Mononuclear cell (primary cell): ENCODE results near the gene DPP6. TPM values are rescaled to one million over a fixed set of nuclear protein-coding genes. Genes with fewer than 3 reads are reported as not detected.

Experiments
- H3K27me3 ChIP-seq: 2 replicates; pipeline ENCODE4 v1.6.0; 2011; ENCODE audit warnings: low read length, control low read depth; ENCODE audit not compliant: insufficient read depth
- H3K4me1 ChIP-seq: 2 replicates; pipeline ENCODE4 v1.5.1; 2011; ENCODE audit warnings: mild to moderate bottlenecking, low read length, control low read depth; ENCODE audit not compliant: insufficient read depth
- H3K4me3 ChIP-seq: 2 replicates; pipeline ENCODE4 v1.5.1; 2011; ENCODE audit warnings: mild to moderate bottlenecking, low read length, moderate library complexity
- H3K9me3 ChIP-seq: 2 replicates; pipeline ENCODE4 v1.5.1; 2011; ENCODE audit warnings: low read depth, mild to moderate bottlenecking, control low read depth, low read length
- total RNA-seq: library from RNA; depleted of rRNA; stranded (reverse); fragments of >200 nt; gene quantifications from one replicate; pipeline ENCODE4 v1.2.3, GENCODE V29; 2012

The DPP6 gene
- total RNA-seq, 1 donor: not detected

DNA sequence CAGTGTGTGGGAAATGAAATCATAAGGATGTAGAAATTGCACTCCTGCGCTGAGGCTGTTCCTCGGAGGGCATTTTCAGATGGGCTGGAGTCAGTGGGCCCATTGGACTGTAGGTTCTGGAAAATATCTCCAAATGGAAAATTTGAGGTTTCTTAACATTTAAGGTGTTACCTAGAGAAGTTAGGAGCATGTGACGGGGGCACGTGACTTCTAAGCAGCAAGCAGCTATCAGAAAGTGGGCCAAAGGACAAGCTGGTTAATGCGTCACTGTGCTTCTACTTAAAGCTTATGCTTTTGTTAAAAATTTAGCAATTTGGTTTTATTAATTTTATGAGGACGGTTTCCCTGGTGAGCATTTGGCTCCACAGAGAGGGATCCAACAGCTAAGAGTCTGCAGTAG is 298.7 kb downstream of the DPP6 start:
- Histone ChIP-seq H3K4me1 (no peaks in the 10 kb centered on the region), H3K27me3 (no peaks in the 10 kb centered on the region), H3K4me3 (no peak overlapping the region), H3K9me3 (no peaks in the 10 kb centered on the region)

DNA sequence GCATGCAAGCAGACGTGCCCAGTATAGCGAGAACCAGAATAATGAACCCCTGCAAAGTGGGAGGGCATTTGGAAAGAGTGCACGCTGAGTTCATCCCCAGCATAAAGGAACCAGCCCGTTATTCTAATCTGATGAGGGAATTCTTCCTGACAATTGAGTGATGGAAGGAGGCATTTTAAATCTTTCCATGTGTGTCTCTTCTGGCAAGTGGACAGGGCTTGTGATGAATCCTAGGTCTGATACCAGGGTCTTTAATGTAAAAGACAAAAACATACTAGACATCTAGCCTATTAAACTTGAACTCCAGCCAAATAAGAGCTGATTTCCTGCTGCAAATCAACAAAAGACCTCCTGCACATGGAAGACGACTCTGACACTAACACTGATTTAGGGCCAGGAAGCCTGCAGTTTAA is 301.2 kb downstream of the DPP6 start:
- H3K4me3 ChIP-seq: no peak overlapping the region
- no peaks in the 10 kb centered on the region for H3K4me1 ChIP-seq
- no peaks in the 10 kb centered on the region for H3K9me3 ChIP-seq
- no peaks in the 10 kb centered on the region for H3K27me3 ChIP-seq

DNA sequence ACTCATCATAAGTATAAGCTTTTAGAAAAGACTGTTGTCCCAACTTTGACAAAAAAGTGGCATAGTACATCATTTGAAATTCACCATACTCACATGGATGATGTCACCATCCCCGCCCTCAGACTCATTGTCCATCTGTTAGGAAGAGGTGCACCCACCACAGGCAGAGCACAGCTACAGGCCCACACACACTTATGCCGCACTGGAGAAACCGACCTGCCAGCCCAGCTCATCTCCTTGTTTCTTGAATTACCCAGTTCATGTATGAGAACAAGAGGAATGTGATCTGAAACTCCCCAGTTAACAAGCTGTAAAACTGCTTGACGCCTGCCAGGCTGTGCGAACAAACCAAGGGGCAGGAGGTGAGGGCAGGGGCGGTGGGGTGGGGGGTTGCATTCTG is 312.0 kb downstream of the DPP6 start:
- Histone ChIP-seq H3K4me1 (no peaks in the 10 kb centered on the region), H3K9me3 (no peaks in the 10 kb centered on the region), H3K27me3 (no peaks in the 10 kb centered on the region), H3K4me3 (no peak overlapping the region)

DNA sequence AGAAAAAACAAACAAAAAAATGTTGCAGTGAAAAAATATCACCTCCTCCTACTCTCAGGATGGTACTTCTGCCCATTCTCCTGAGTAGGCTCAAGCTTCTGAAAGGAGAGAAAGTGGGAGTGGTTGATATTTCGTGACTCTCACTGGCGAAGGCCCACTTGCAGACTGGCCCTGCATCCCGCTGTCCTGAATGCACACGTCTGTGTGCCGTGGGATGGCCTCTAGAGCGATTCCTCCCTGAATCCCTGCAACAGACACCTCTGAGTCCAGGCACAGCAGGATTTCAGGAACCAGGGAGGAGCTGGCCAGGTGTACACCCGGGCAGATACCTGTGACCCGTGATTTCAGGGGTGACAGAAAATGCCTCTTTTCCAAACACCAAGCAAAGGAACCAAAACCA is 319.2 kb downstream of the DPP6 start:
- H3K9me3 ChIP-seq: no peaks in the 10 kb centered on the region
- no peaks in the 10 kb centered on the region for H3K27me3 ChIP-seq
- no peak overlapping the region for H3K4me3 ChIP-seq
- no peaks in the 10 kb centered on the region for H3K4me1 ChIP-seq

DNA sequence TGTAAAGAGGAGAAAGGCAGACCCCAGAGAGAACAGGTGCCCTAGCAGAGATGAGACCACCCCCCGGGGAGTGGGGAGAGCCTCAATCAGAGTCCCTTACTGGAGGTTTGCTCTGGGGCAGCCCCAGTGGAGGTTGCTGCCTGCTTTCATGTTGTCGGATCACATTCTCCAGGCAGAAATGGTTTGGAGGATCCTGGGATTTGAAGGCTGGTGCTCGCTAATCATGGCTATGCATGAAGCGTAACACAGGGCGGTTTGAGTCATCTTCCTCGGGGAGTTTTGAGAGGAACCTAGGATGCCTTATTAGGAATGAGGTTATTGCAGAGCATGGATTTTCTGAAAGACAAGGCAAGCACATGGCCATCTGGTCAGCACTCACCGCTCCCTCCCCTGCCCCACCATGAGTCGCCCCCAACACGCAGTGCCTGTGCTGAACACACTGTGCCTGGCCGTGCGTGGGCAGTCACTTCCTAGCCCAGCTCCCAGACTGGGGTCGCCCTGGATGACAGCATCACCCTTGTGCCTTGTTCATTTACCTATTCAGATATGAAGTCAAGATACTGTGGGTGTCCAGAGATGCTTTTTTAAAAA is 319.9 kb downstream of the DPP6 start:
- H3K4me1 ChIP-seq: no peaks in the 10 kb centered on the region
- no peak overlapping the region for H3K4me3 ChIP-seq
- H3K9me3 ChIP-seq: no peaks in the 10 kb centered on the region

DNA sequence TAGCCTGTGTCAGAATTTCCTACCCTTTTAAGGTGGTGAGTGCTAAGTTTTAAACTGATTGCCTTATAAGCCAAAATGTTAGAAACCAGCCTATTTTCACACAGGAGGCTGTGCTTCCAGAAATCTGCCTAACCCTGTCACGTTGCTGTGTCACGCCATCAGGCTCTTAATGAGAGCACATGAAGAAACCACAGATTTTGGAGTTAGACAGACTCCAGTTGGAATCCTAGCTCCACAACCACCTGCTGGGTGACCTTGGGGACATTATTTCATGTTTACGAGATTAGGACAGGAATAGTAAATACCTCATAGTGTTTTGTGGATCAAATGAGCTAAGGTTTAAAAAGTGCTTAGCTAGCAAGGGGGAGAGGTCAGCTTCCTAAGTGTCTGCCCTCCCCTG is 321.8 kb downstream of the DPP6 start:
- Histone ChIP-seq H3K4me1 (no peaks in the 10 kb centered on the region), H3K27me3 (no peaks in the 10 kb centered on the region), H3K4me3 (no peak overlapping the region), H3K9me3 (no peaks in the 10 kb centered on the region)

More for the DNA sequence above, 319.9 kb downstream of the DPP6 start:
- H3K27me3 ChIP-seq: no peaks in the 10 kb centered on the region

DNA sequence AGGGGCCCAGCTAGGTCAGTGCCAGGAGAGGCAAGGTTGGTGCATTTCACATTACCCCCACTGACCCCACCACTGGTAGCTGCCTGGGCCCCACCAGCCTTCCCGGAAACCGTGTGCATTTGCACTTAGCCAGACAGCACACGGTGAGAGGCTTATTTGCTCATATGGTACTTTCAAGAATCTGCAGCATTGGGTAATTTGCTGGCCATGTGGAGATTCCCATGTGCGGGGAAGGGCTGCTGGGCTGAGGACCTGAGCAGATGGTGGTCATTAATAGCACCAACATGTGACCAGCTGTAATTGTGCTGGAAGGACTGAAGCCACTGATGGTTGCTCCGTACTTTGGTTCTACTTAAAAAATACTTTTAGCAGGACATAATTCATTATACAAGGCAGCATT is 323.8 kb downstream of the DPP6 start:
- Histone ChIP-seq H3K4me1 (no peaks in the 10 kb centered on the region), H3K4me3 (no peak overlapping the region), H3K27me3 (no peaks in the 10 kb centered on the region), H3K9me3 (no peaks in the 10 kb centered on the region)

DNA sequence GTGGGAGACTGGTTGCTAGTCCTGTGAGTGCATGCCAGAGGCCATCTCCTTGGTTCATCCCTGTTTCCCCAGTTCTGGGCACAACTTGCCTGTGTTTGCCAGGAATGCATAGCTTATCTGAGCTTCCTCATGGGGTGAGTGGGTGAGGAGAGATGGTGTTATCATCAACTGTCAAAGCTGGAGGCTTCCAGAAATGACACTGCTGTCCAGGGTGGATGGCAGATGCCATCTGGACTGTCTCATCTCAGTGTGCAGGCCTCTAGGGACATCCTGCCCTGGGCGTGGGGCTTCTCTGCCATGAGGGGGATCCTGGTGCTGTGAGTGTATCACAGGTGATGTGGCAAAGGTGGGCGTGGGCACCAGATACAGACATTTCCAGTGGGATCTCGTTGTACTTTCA is 328.6 kb downstream of the DPP6 start:
- H3K9me3 ChIP-seq: no peaks in the 10 kb centered on the region
- no peaks in the 10 kb centered on the region for H3K27me3 ChIP-seq
- H3K4me3 ChIP-seq: no peak overlapping the region
- H3K4me1 ChIP-seq: no peaks in the 10 kb centered on the region

DNA sequence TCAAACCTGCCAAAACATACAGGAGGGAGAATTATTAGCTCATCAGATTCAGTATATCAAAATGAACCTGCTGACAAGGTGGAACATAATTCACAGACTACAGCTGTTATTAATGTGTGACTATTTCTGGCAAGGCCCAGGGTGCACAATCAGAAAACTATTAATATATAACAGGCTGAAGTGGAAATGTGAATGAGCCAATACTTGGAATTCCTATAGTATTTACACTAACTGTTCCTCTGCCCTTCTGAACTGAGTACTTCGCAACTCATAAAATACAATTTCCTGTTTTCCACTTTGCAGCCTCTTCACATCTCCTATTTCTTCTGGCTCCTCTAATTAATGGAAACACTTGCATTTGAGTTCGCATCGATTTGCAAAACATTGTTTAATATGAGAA is 330.8 kb downstream of the DPP6 start:
- H3K4me1 ChIP-seq: no peaks in the 10 kb centered on the region

DNA sequence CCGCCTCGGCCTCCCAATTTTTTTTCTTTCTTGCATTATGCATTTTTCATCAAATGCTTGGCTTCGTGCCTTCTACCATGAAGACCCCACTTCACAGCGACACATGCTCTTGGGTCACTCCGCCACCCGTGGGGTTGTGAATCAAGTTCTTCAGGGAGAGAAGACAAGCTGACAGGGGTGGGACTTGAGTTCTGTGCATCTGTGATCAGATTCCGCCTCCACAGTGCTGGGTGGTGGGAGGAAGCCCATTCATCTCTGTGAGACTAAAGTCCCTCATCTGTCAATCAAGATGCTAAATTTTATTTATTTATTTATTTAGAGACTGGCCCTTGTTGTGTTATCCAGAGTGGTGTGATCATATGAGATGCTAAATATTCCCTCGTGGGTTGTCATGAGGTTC is 333.0 kb downstream of the DPP6 start:
- no peaks in the 10 kb centered on the region for H3K9me3 ChIP-seq
- no peaks in the 10 kb centered on the region for H3K27me3 ChIP-seq
- no peak overlapping the region for H3K4me3 ChIP-seq
- H3K4me1 ChIP-seq: no peaks in the 10 kb centered on the region

More for the DNA sequence above, 330.8 kb downstream of the DPP6 start:
- no peaks in the 10 kb centered on the region for H3K9me3 ChIP-seq
- no peaks in the 10 kb centered on the region for H3K27me3 ChIP-seq
- H3K4me3 ChIP-seq: no peak overlapping the region

DNA sequence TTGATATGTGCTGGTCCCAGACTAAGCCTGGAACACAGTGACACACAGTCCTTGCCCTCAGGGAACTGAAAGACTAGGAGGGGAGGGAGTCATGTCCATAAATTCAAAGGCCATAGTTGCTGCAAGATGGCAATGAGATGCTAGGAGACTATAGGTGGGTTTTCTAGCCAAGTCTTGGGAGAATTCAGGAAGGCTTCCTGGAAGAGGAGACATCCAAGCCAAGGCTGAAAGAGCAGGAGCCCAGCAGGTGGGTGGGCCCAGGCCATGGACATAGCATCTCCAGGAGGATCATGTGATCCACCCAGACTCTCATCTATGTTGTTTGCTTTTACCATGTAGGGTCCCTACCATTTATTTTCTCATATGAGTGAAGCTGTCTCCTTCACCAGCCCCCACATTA is 335.1 kb downstream of the DPP6 start:
- H3K27me3 ChIP-seq: no peaks in the 10 kb centered on the region
- no peaks in the 10 kb centered on the region for H3K4me1 ChIP-seq
- H3K9me3 ChIP-seq: no peaks in the 10 kb centered on the region
- H3K4me3 ChIP-seq: no peak overlapping the region

DNA sequence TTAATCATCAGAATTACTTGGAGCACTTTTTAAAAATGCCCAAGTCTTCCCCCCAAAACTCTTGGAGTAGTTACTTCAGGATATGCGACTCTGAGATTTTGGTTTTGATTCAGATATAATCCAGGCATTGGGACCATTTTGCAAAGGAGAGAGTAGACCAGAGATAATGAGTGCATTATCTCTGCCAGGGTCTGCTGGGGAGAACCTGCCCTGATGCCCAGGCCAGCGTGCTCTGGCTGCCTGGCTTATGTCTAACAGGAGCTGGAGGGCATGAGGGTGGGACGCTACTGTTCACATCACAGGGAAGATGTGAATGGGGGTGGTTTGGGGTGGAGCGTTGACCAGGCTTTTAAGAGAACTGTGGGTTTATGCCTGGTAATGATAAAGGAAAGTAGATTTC is 336.2 kb downstream of the DPP6 start:
- no peaks in the 10 kb centered on the region for H3K27me3 ChIP-seq
- no peaks in the 10 kb centered on the region for H3K9me3 ChIP-seq
- H3K4me3 ChIP-seq: no peak overlapping the region
- H3K4me1 ChIP-seq: no peaks in the 10 kb centered on the region

DNA sequence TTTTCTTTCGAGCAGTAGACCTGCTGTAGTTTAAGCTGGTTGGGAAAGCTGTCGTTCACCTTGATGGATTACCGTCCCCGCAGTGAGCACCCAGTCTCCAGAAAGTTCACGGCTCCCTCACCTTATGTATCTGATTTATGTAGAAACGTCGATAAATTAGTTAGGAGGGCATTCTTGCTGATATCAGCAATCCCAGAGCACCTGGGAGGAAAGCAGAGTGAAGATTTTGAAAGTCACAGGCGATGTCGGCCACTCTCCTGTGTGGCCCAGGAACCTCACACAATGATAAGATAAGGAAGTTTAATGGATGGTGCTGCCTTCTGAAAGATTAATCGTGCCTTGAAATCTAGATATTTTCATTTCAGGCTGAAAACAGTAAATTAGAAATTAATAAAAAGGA is 336.8 kb downstream of the DPP6 start:
- H3K27me3 ChIP-seq: no peaks in the 10 kb centered on the region
- no peaks in the 10 kb centered on the region for H3K4me1 ChIP-seq
- no peaks in the 10 kb centered on the region for H3K9me3 ChIP-seq
- H3K4me3 ChIP-seq: no peak overlapping the region

DNA sequence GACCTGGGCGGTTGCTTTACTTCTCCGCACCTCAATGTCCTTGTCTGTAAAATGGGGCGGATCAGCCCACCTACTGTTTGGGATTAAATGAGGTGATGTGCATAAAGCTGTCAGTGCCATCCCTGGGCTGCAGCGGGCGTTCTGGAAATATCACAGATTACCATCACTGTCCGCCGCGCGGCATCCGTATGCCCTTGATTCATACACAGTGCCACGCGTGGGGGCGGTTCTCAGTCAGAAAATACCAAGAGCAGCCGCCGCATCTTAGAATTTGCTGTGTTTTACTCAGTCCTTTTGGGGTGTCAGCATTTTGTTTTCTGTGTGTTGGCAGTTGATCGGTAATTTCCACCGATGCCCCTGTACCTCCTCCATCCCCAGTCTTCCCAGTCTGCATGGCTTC is 338.8 kb downstream of the DPP6 start:
- Histone ChIP-seq H3K4me3 (no peak overlapping the region), H3K9me3 (no peaks in the 10 kb centered on the region), H3K27me3 (no peaks in the 10 kb centered on the region), H3K4me1 (no peaks in the 10 kb centered on the region)

DNA sequence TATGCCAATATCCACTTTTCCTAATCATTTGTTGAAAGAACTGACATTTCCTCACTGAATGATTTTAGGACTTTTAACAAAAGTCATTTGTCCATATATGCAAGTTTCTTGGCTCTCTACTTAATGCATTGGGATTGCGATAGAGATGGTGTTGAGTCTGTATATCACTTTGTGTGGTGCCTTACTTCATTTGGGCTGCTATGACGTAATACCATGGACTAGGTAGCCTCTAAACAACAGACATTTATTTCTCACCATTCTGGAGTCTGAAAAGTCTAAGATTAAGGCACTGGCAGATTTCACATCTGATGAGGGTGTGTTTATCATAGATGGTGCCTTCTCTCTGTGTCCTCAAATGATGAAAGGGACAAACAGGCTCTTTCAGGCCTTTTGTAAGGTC is 342.6 kb downstream of the DPP6 start:
- Histone ChIP-seq H3K27me3 (no peaks in the 10 kb centered on the region), H3K9me3 (no peaks in the 10 kb centered on the region), H3K4me1 (no peaks in the 10 kb centered on the region), H3K4me3 (no peak overlapping the region)

DNA sequence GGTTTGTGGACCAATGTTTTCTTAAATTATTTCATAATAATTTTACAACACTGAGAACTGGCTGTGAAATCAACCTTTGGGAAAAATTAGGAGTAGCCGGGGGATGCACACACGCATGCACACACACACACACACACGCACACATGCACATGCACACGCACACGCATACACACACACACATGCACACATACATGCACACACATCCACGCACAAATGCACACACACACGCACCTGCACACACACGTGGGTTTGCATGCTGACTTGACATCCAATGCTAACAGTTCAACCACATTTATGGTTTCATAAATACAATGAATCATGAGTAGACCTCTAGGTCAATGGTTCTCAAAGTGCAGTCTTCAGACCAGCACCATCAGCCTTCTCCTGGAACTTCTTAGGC is 354.1 kb downstream of the DPP6 start:
- no peaks in the 10 kb centered on the region for H3K27me3 ChIP-seq
- no peak overlapping the region for H3K4me3 ChIP-seq
- H3K4me1 ChIP-seq: no peaks in the 10 kb centered on the region
- H3K9me3 ChIP-seq: no peaks in the 10 kb centered on the region
